ENCODE results near the gene ANKRD27. TPM values are rescaled to one million over a fixed set of nuclear protein-coding genes. Genes with fewer than 3 reads are reported as not detected.

ANKRD27 gene
- total RNA-seq, 3 donors from 2014 or later (not counting 1 experiment from before 2014, with no cell fraction given): 35.8 to 47.1 (median 40.8) TPM

GRCh38 chr19:32676186-32676894, 1.4 kb upstream of the ANKRD27 start:
- H3K4me3 Mint-ChIP-seq: peak overlapping the region; percentile 99
- intact Hi-C loops (cut with micrococcal nuclease): no loop called here

DNA sequence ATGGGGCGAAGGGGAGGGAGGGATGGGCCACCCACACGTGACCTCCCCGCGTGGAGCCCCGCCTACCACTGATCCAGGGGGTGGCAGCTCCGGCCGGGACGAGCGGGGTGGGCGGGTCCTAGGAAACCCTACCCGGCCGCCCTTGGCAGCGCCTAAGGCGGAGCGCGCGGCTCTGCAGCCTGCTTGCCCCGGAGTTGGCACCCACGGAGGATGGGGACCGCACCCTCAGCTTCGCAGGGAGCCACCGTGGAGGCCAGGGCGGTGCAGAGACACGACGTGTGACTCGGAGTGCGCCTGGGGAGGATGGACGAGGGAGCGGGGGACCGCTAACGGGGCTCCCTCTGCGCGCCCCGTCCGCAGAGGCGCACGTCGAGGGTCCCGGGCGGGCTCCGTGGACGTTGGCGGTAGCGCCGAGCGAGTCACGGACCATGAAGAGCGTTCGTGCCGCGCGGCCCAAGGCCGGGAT, 773 bp upstream of the ANKRD27 start, which contains the start of gene RGS9BP:
RGS9BP (plus strand) TSS at position 129 of the 466 bp plus-strand sequence. CDS start 416 bp downstream, outside the sequence.
- Mint-ChIP-seq H3K9me3 (no peaks in the 10 kb centered on the region), H3K4me1 (peaks cover 33 to 49% of the 10 kb centered on the region in 2 donors), H3K27me3 (ENCODE audit: low read depth in 2 of 2) (peaks cover 8 to 11% of the 10 kb centered on the region in 2 donors), H3K27ac (peak within 1 kb of the TSS; percentile 68 to 84), H3K4me3 (peak within 1 kb of the TSS; percentile 99), H3K36me3 (no peaks in the 10 kb centered on the region)
- WGBS (ENCODE audit: insufficient coverage): 2% methylated on average over 53 of the region's 53 CpGs
- TF ChIP-seq CTCF (IDR thresholded peaks at IDR 0.05): no peak
- intact Hi-C loops (cut with micrococcal nuclease): loop anchor here (1.0 to 2.0 kb wide), 2 partner anchors 17 to 297 kb away; partner anchors contain the start of gene FAAP24
- peaks cover 51% of the 10 kb centered on the region for H3K4me1 ChIP-seq (ENCODE audit: control insufficient read depth, insufficient read depth, low read length)
- peaks cover 7% of the 10 kb centered on the region for H3K27me3 ChIP-seq (ENCODE audit: control insufficient read depth, insufficient read depth, low read length)
- peak within 1 kb of the TSS; percentile 54 for H3K4me3 ChIP-seq (ENCODE audit: low read length)
- ATAC-seq (peak; percentile 19 to 48 (median 47)), DNase-seq (peak; percentile 46 to 78)
- no peaks in the 10 kb centered on the region for H3K9me3 ChIP-seq (ENCODE audit: control insufficient read depth, insufficient read depth, low read length)
- H3K27ac ChIP-seq (ENCODE audit: low read length): peak within 1 kb of the TSS; percentile 63
- no peaks in the 10 kb centered on the region for H3K36me3 ChIP-seq (ENCODE audit: control insufficient read depth, insufficient read depth, low read length)

More at GRCh38 chr19:32676186-32676894, 1.4 kb upstream of the ANKRD27 start:
- Histone ChIP-seq H3K4me1 (ENCODE audit: control insufficient read depth, insufficient read depth, low read length) (peaks cover 46% of the 10 kb centered on the region), H3K4me3 (ENCODE audit: low read length) (peak overlapping the region; percentile 54), H3K27ac (ENCODE audit: low read length) (no peak overlapping the region), H3K9me3 (ENCODE audit: control insufficient read depth, insufficient read depth, low read length) (no peaks in the 10 kb centered on the region), H3K36me3 (ENCODE audit: control insufficient read depth, insufficient read depth, low read length) (no peaks in the 10 kb centered on the region), H3K27me3 (ENCODE audit: control insufficient read depth, insufficient read depth, low read length) (peaks cover 7% of the 10 kb centered on the region)
- Mint-ChIP-seq H3K4me1 (peaks cover 32 to 49% of the 10 kb centered on the region in 2 donors), H3K27ac (peak overlapping the region in 1 of 2 donors; percentile 84), H3K36me3 (no peaks in the 10 kb centered on the region), H3K27me3 (ENCODE audit: low read depth in 2 of 2) (peaks cover 8 to 11% of the 10 kb centered on the region in 2 donors), H3K9me3 (no peaks in the 10 kb centered on the region)
- 5% methylated on average over 93 of the region's 93 CpGs for WGBS (ENCODE audit: insufficient coverage)
- peak in 1 of 2 donors; percentile 64 for DNase-seq
- TF ChIP-seq CTCF (IDR thresholded peaks at IDR 0.05): no peak
- no peak for ATAC-seq

- no peaks in the 10 kb centered on the region for H3K9me3 Mint-ChIP-seq
- no peak for TF ChIP-seq CTCF (IDR thresholded peaks at IDR 0.05)
- Histone ChIP-seq H3K4me3 (ENCODE audit: low read length) (peak overlapping the region; percentile 54), H3K9me3 (ENCODE audit: control insufficient read depth, insufficient read depth, low read length) (no peaks in the 10 kb centered on the region), H3K27ac (ENCODE audit: low read length) (no peak overlapping the region), H3K27me3 (ENCODE audit: control insufficient read depth, insufficient read depth, low read length) (peaks cover 7% of the 10 kb centered on the region), H3K36me3 (ENCODE audit: control insufficient read depth, insufficient read depth, low read length) (no peaks in the 10 kb centered on the region), H3K4me1 (ENCODE audit: control insufficient read depth, insufficient read depth, low read length) (peaks cover 65% of the 10 kb centered on the region)
- peak overlapping the region; percentile 79 to 84 for H3K27ac Mint-ChIP-seq
- H3K4me3 Mint-ChIP-seq: peak overlapping the region; percentile 87
- WGBS (ENCODE audit: insufficient coverage): 2% methylated on average over 67 of the region's 67 CpGs
- intact Hi-C loops (cut with micrococcal nuclease): loop anchor here (2.0 to 5.0 kb wide), 2 partner anchors 18 to 393 kb away; no protein-coding TSS in a partner anchor
- DNase-seq (peak in 1 of 2 donors; percentile 47), ATAC-seq (no peak)
- H3K36me3 Mint-ChIP-seq: no peaks in the 10 kb centered on the region
- peaks cover 42 to 58% of the 10 kb centered on the region in 2 donors for H3K4me1 Mint-ChIP-seq
- H3K27me3 Mint-ChIP-seq (ENCODE audit: low read depth in 2 of 2): peaks cover 8 to 11% of the 10 kb centered on the region in 2 donors
These were observed 638 bp downstream of the ANKRD27 start for GRCh38 chr19:32674153-32674930.
